Liver (tissue), 9 donors: ENCODE measurements around the gene TMEM127. TPM values are rescaled to one million over a fixed set of nuclear protein-coding genes. Genes with fewer than 3 reads are reported as not detected.

ENCODE experiments used
- DNase-seq: peaks from one replicate; pipeline ENCODE4 v3.0.0-alpha.2; 2017; ENCODE audit warnings: low spot score
- H3K27ac ChIP-seq, 2 donors: one replicate each; pipeline ENCODE4 v1.7.0; 2013; ENCODE audit warnings: inconsistent platforms in 2 of 2, low read length in 2 of 2, control low read depth in 1 of 2, low read depth in 1 of 2, mild to moderate bottlenecking in 1 of 2
- H3K27me3 ChIP-seq, 4 donors: one replicate each; pipeline versions ENCODE4 v1.6.1 to v1.7.0; 2013; ENCODE audit warnings: low read length in 3 of 4, inconsistent platforms in 1 of 4, mild to moderate bottlenecking in 1 of 4, moderate library complexity in 1 of 4; ENCODE audit not compliant: control insufficient read depth in 4 of 4, insufficient read depth in 4 of 4
- H3K36me3 ChIP-seq, 4 donors: one replicate each; pipeline versions ENCODE4 v1.6.1 to v1.7.0; 2013; ENCODE audit warnings: low read length in 3 of 4, mild to moderate bottlenecking in 3 of 4, low read depth in 1 of 4, moderate library complexity in 1 of 4; ENCODE audit not compliant: control insufficient read depth in 4 of 4, insufficient read depth in 3 of 4
- H3K4me1 ChIP-seq, 4 donors: one replicate each; pipeline versions ENCODE4 v1.6.1 to v1.7.0; 2013; ENCODE audit warnings: low read length in 3 of 4, mild to moderate bottlenecking in 3 of 4, moderate library complexity in 1 of 4; ENCODE audit not compliant: control insufficient read depth in 4 of 4, insufficient read depth in 4 of 4
- H3K4me3 ChIP-seq, 3 donors: one replicate each; pipeline versions ENCODE4 v1.6.1 to v1.7.0; 2013; ENCODE audit warnings: low read length in 3 of 3, control low read depth in 1 of 3, low read depth in 1 of 3, mild to moderate bottlenecking in 1 of 3
- H3K9ac ChIP-seq, 2 donors: one replicate each; pipeline ENCODE4 v1.7.0; 2013; ENCODE audit warnings: low read length in 2 of 2, mild to moderate bottlenecking in 2 of 2, moderate library complexity in 2 of 2, control low read depth in 1 of 2, low read depth in 1 of 2
- H3K9me3 ChIP-seq, 4 donors: one replicate each; pipeline versions ENCODE4 v1.6.1 to v1.7.0; 2013; ENCODE audit warnings: low read length in 3 of 4; ENCODE audit not compliant: control insufficient read depth in 4 of 4
- ATF3 ChIP-seq: IDR thresholded peaks from 2 replicates; pipeline ENCODE4 v1.6.1; 2016; ENCODE audit warnings: antibody characterized with exemption
- CTCF ChIP-seq: fragments of 150-350 bp; IDR thresholded peaks from 2 replicates; pipeline ENCODE4 v1.5.1; 2017; ENCODE audit warnings: improper control_type of control experiment, low read depth, low read length; ENCODE audit not compliant: missing input control
- EGR1 ChIP-seq, 2 donors: IDR thresholded peaks; 2 replicates each; pipeline ENCODE4 v1.6.1; 2016 to 2018; ENCODE audit warnings: antibody characterized with exemption in 2 of 2, low read depth in 2 of 2
- FOXA1 ChIP-seq: IDR thresholded peaks from 2 replicates; pipeline ENCODE4 v1.6.1; 2016; ENCODE audit warnings: antibody characterized with exemption
- FOXA2 ChIP-seq: IDR thresholded peaks from 2 replicates; pipeline ENCODE4 v1.6.1; 2016; ENCODE audit warnings: antibody characterized with exemption
- GABPA ChIP-seq, 2 donors: IDR thresholded peaks in 1 of 2; conservative IDR thresholded peaks in 1 of 2; 2 replicates each; pipeline ENCODE4 v1.6.1; 2016; ENCODE audit warnings: antibody characterized with exemption in 2 of 2, mild to moderate bottlenecking in 1 of 2, moderate library complexity in 1 of 2
- HNF4A ChIP-seq, 2 donors: conservative IDR thresholded peaks; 2 replicates each; pipeline ENCODE4 v1.6.1; 2016; ENCODE audit warnings: antibody characterized with exemption in 2 of 2, mild to moderate bottlenecking in 2 of 2
- HNF4G ChIP-seq: IDR thresholded peaks from 2 replicates; pipeline ENCODE4 v1.6.1; 2016; ENCODE audit warnings: antibody characterized with exemption
- JUND ChIP-seq, 2 donors: IDR thresholded peaks; 2 replicates each; pipeline ENCODE4 v1.6.1; 2016; ENCODE audit warnings: antibody characterized with exemption in 2 of 2
- MAX ChIP-seq: IDR thresholded peaks from 2 replicates; pipeline ENCODE4 v1.6.1; 2016; ENCODE audit warnings: antibody characterized with exemption
- NR2F2 ChIP-seq: IDR thresholded peaks from 2 replicates; pipeline ENCODE4 v1.6.1; 2016; ENCODE audit warnings: antibody characterized with exemption
- RAD21 ChIP-seq, 2 donors: IDR thresholded peaks; 2 replicates each; pipeline ENCODE4 v1.6.1; 2016; ENCODE audit warnings: antibody characterized with exemption in 2 of 2, mild to moderate bottlenecking in 2 of 2
- REST ChIP-seq: IDR thresholded peaks from 2 replicates; pipeline ENCODE4 v1.6.1; 2016; ENCODE audit warnings: antibody characterized with exemption, mild to moderate bottlenecking
- RXRA ChIP-seq, 2 donors: IDR thresholded peaks; 2 replicates each; pipeline ENCODE4 v1.6.1; 2017 to 2018; ENCODE audit warnings: antibody characterized with exemption in 2 of 2, mild to moderate bottlenecking in 1 of 2
- SP1 ChIP-seq: IDR thresholded peaks from 2 replicates; pipeline ENCODE4 v1.6.1; 2018; ENCODE audit warnings: antibody characterized with exemption, mild to moderate bottlenecking
- TAF1 ChIP-seq: conservative IDR thresholded peaks from 2 replicates; pipeline ENCODE4 v1.6.1; 2016; ENCODE audit warnings: antibody characterized with exemption, mild to moderate bottlenecking
- YY1 ChIP-seq: IDR thresholded peaks from 2 replicates; pipeline ENCODE4 v1.6.1; 2016; ENCODE audit warnings: antibody characterized with exemption, mild to moderate bottlenecking
- ZBTB33 ChIP-seq: IDR thresholded peaks from 2 replicates; pipeline ENCODE4 v1.6.1; 2016; ENCODE audit warnings: antibody characterized with exemption
- WGBS: extraction: QIAGEN DNeasy Blood & Tissue Kit; methylation state at CpG from one replicate; pipeline ENCODE4 v1.1.7; 2013; 5-methylcytosine and 5-hydroxymethylcytosine counted together
- polyA plus RNA-seq, 2 donors: library from polyadenylated mRNA; stranded (reverse) in 1 of 2; unstranded in 1 of 2; fragments of 200-250 nt in 1 of 2; fragments of >200 nt in 1 of 2; fragmentation: Nextera tagmentation in 1 of 2; extraction: Ambion mirVana in 1 of 2; gene quantifications; one replicate each; pipeline versions ENCODE4 v1.2.1 to v1.2.3, GENCODE V29; 2013 to 2015
- total RNA-seq, 2 donors: library from RNA; depleted of rRNA; stranded (reverse); fragments of >200 nt; gene quantifications; one replicate each; pipeline ENCODE4 v1.2.3, GENCODE V29; 2014
- donor health status: healthy.
- donor health status: healthy.
- donor health status: healthy.
- donor health status: healthy.
- donor health status: healthy.

TMEM127 gene
- total and polyA plus RNA-seq, 4 donors, result 11.2 to 27.5 (median 18.4) TPM

- Histone ChIP-seq H3K27ac (no peak overlapping the region), H3K4me1 (peaks cover 5 to 42% (median 35%) of the 10 kb centered on the region in 4 donors)
- WGBS, result 89% methylated on average over 1 of the region's 1 CpG
Measured at GRCh38 chr2:96301865-96302264, 36.1 kb upstream of the TMEM127 start.

GRCh38 chr2:96296925-96297324 lies 31.1 kb upstream of the TMEM127 start:
- H3K27ac ChIP-seq, result peak overlapping the region in 1 of 2 donors; percentile 48

More at GRCh38 chr2:96301865-96302264, 36.1 kb upstream of the TMEM127 start:
- no peak overlapping the region for H3K4me3 ChIP-seq
- H3K36me3 ChIP-seq, result peaks cover 11 to 60% (median 54%) of the 10 kb centered on the region in 4 donors
- no peaks in the 10 kb centered on the region for H3K27me3 ChIP-seq
- TF ChIP-seq FOXA2 (no peak), YY1 (no peak), JUND (IDR thresholded peaks at IDR 0.05) (no peak), HNF4G (no peak), RXRA (IDR thresholded peaks at IDR 0.05) (no peak), TAF1 (no peak), NR2F2 (no peak), EGR1 (IDR thresholded peaks at IDR 0.05; ENCODE audit: low read depth in 2 of 2) (no peak), GABPA (IDR thresholded peaks at IDR 0.05 in 1 of 2, conservative IDR thresholded peaks at IDR 0.05 in 1 of 2) (no peak)
- no peak for DNase-seq
- H3K9me3 ChIP-seq, result no peaks in the 10 kb centered on the region
- H3K9ac ChIP-seq, result no peak overlapping the region

More at GRCh38 chr2:96296925-96297324, 31.1 kb upstream of the TMEM127 start:
- WGBS, result 33% methylated on average over 5 of the region's 5 CpGs
- TF ChIP-seq HNF4A (conservative IDR thresholded peaks at IDR 0.05) (peak; percentile 92 to 95), ZBTB33 (peak; percentile 71), MAX (peak; percentile 87), RXRA (IDR thresholded peaks at IDR 0.05) (peak; percentile 79 to 86), ATF3 (peak; percentile 31), FOXA2 (peak; percentile 48), YY1 (peak; percentile 74), NR2F2 (peak; percentile 83), FOXA1 (no peak), EGR1 (IDR thresholded peaks at IDR 0.05; ENCODE audit: low read depth in 2 of 2) (peak; percentile 64 to 89), TAF1 (no peak), REST (no peak), HNF4G (peak; percentile 68), GABPA (IDR thresholded peaks at IDR 0.05 in 1 of 2, conservative IDR thresholded peaks at IDR 0.05 in 1 of 2) (peak; percentile 23 to 70), CTCF (no peak), SP1 (peak; percentile 89), JUND (IDR thresholded peaks at IDR 0.05) (peak; percentile 68 to 91), RAD21 (IDR thresholded peaks at IDR 0.05) (peak; percentile 47 to 58)
- peaks cover 3 to 36% (median 31%) of the 10 kb centered on the region in 4 donors for H3K4me1 ChIP-seq
- H3K9me3 ChIP-seq, result no peaks in the 10 kb centered on the region
- no peak overlapping the region for H3K9ac ChIP-seq
- no peak for DNase-seq
- H3K27me3 ChIP-seq, result no peaks in the 10 kb centered on the region
- H3K36me3 ChIP-seq, result peaks cover 20 to 85% (median 78%) of the 10 kb centered on the region in 4 donors
- H3K4me3 ChIP-seq, result no peak overlapping the region
